SKM-1 treated with dmso at 0.1 percent for 144 hours (cell line): ENCODE measurements around the gene HIVEP1.

ENCODE experiments used
- DNase-seq: peaks from one replicate; lab custom pipeline; 2025; ENCODE audit not compliant: unreplicated experiment; lab: John Stamatoyannopoulos, UW

HIVEP1 gene

GRCh38 chr6:12047792-12048432, 35.8 kb downstream of the HIVEP1 start:
- DNase-seq, result no peak

DNA sequence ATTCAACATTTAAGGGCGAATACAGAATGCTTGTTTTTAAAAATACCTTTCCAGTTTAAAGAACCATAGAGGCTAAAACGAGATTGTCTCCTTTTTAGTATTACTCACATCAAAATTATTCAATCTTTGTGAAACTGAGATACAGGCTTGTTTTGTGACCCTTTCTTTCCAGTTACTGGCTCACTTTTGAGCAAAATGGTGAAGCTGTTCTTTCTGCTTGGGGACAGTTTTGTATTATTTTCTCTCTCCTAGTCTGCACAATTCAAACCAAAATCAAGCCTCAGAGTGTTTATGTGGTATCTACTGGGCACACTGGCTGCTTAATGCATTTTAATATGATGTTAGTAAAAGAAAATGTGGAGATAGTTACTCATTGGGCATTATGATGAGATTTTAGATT, 36.5 kb downstream of the HIVEP1 start:
- DNase-seq, result no peak

DNA sequence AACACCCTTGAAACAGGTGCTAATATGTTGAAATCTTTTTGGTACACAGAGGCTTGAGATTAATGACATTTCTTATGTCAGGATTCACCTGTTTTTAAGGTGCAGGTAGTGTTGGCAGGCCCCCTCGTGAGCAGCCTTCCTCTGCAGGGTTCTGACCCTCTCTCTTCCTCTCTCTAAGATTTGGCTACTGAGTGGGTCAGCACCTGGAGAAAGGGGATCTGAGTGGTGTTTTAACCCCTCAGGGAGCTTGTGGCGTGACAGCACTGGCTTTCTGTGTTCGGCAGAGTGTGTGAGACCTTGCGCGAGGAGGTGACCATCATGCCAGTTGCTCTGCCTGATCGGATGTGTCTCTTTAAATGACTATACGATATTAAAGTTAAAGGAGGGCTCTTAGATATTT, 37.1 kb downstream of the HIVEP1 start:
- DNase-seq, result no peak

- peak; percentile 59 for DNase-seq
Observed at GRCh38 chr6:12051861-12052368, 39.8 kb downstream of the HIVEP1 start.

DNA sequence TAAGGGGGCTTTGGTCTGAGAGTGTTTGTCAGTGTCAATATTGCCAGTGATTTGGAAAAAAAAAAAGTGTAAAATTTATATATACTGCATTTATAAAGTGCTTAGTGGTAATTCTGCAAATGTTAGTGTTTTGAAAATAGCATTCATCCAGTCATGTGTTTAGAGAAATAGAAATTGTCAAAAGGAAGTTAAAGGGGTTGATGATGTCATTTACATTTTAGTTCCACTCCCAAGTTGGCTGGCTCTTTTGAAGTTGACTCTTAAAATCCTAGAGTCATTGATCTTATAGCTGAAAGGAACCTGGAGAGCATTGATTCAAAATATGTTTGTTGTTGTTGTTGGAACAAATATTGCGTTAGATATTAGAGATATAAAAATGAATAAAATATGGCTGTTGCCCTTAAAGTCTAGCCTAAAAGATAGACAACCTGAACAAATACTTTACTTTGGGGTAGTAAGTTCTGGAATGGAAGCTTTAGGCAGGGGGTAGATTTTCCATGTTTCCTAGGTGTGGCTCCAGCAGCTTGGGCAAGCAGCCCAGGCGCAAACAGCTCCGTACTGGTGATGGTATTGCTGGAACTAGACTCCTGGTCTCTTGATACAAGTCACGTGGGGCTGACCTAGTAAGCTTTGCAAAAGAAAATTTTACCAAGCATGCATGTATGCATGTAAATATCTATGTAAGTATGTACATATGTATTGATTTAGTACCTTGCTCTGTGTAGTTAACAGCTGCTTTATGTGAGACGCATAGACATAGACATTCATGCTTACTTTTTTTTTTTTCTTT, 46.3 kb downstream of the HIVEP1 start:
- DNase-seq, result no peak

- DNase-seq, result peak; percentile 97
Observed at GRCh38 chr6:12060780-12061609, 48.9 kb downstream of the HIVEP1 start.

- no peak for DNase-seq
Observed at GRCh38 chr6:12062605-12063004, 50.5 kb downstream of the HIVEP1 start.

GRCh38 chr6:12064131-12064530, 52.0 kb downstream of the HIVEP1 start:
- no peak for DNase-seq

DNA sequence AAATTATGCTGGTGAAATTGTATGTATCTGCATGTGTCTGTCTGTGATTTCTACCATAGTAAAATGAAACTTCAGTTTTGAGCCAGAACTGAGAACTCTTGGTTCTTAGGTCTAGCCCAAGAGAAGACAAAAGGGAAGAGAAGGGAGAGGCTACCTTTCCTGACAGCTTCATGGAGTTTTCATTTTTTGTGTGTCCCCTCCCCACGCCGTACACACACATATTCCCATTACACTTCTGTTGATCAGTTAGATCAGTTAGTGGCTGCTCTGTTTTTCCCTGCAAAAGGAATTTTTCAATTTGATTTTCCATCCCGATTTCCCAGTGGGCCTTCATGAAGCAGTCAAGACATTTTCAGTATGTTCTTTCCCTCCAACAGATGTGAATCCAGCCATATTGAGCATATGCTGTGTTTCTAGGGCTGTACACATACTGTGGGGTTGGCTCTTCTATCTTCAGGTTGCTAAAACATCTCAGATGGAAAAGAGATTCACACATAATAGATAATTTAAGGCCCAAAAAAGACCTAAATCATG, 52.5 kb downstream of the HIVEP1 start:
- no peak for DNase-seq

- no peak for DNase-seq
Observed at GRCh38 chr6:12065321-12066140, 53.4 kb downstream of the HIVEP1 start.

DNA sequence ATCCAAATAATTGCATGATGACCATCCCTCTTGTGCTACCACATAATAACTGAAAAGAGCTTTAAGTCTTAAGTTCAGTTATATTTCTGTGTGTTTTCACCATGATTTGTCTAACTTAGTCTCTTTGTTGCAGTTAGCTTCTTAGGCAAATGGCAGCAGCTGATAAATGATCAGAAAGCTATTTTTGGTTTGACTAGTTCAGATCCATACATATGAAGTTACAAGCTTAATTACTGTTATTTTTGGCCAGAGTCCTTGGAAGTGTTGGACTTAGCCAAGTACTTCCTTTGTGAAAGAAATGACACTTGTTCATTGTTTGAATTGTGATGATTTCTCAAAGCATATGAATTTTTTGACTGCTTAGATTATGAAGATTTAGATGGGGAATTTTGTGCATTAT, 54.2 kb downstream of the HIVEP1 start:
- DNase-seq, result no peak

- no peak for DNase-seq
Observed at GRCh38 chr6:12068899-12069557, 56.9 kb downstream of the HIVEP1 start.

DNA sequence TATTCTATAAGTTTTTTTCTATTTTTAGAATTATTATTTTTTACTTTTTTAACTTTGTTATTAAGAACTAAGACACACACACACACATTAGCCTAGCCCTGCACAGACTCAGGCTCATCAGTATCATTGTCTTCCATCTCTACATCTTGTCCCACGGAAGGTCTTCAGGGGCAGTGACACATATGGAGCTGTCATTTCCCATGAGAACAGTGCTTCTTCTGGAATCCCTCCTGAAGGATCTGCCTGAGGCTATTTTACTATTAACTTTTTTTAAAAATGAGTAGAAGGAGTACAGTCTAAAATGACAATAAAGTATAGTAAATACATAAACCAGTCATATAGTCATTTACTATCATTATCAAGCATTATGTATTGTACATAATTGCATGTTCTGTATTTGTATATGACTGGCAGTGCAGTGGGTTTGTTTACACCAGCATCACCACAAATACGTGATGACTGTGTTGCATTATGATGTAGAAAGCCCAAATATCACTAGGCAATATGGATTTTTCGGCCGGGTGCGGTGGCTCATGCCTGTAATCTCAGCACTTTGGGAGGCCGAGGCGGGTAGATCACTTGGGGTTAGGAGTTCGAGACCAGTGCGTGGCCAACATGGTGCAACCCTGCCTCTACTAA, 57.9 kb downstream of the HIVEP1 start:
- DNase-seq, result no peak

DNA sequence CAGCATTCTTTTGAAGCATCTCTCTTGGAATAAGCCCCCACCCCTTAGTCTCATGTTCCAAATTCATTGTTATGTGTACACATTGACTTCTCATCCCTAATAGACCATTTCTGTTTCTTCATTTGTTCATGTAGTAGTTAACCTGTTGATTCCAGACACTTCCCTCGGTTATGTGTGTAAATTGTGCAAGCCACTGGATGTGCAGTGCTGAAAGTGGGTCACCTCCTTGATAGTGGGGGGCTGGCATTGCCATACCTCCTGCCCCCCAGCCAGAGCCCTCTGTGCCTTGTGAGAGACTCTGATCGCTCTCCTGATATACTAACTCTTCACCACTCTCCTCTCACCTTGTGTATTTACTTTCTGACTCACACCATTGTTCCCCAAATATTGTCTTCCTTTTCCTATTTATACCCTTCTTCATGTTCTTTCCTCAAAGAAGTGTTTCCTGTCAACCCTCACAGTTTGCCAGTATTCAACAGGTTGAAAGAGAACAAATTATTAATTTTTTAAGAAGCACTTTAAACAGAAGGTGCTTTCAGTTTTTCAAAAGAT, 59.0 kb downstream of the HIVEP1 start:
- no peak for DNase-seq

DNA sequence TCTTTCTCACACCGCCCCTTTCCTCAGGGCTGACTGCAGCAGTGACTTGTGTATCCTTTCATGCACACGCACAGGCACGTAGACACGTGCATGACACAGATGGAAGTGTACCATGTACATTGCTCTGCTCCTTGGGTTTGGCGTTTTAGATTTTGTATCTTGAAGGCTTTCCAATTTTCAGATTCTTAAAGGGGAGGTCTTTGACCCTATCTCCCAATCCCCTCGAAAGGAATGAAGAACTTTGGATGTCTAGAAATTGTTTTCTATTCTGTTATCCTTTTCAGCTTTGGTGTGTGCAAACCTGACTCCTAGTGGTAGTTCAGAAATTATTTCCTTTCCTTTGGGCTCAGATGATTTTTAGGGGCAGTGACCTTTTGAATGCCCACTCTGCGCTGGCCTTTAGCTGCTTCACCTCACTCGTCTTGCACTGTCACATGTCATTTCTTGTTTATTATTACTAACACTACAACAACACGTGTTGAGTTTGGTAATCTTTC, 63.0 kb downstream of the HIVEP1 start:
- no peak for DNase-seq

- no peak for DNase-seq
Observed at GRCh38 chr6:12077021-12077710, 65.1 kb downstream of the HIVEP1 start.

DNA sequence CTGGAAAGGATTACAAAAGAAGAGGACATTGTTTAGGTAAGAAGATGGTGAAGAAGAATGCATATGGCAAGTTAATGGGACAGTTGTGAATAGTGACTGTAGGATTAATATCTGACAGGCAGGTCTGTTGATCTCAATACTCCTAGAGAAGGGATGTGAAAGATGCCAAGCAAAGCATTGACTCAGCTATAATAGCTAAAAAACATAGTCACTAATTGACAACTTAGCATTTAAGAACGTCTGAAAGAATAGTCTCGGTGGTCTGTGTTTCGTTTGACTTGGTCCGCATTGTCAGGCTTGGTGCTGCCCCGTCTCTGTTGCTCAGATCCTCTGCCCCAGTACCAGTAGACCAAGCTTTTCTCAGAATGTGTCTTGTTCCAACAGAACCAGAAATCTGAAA, 65.9 kb downstream of the HIVEP1 start:
- DNase-seq, result no peak

GRCh38 chr6:12081771-12082170, 69.7 kb downstream of the HIVEP1 start:
- no peak for DNase-seq
